Measurements from ENCODE around the gene F13A1.

Gene F13A1

GRCh38 chr6:6319952-6320811 is at the start of gene F13A1:
TSS of gene F13A1 (minus strand) at chr6:6320662. CDS start at chr6:6318664, 1,998 bp downstream.
- no peak for DNase-seq (ENCODE audit: low spot score)

GRCh38 chr6:6368684-6369052 is 48.2 kb upstream of the F13A1 start:
- DNase-seq (ENCODE audit: low spot score), result no peak

GRCh38 chr6:6368040-6368683 is 47.7 kb upstream of the F13A1 start:
- DNase-seq (ENCODE audit: low spot score), result no peak

- no peak for DNase-seq (ENCODE audit: low spot score)
Measured at GRCh38 chr6:6366803-6367202, 46.3 kb upstream of the F13A1 start.

GRCh38 chr6:6365242-6365641 is 44.8 kb upstream of the F13A1 start:
- no peak for DNase-seq (ENCODE audit: low spot score)

GRCh38 chr6:6362056-6362840 is 41.8 kb upstream of the F13A1 start:
- no peak for DNase-seq (ENCODE audit: low spot score)

- no peak for DNase-seq (ENCODE audit: low spot score)
Measured at GRCh38 chr6:6357530-6357929, 37.1 kb upstream of the F13A1 start.

- DNase-seq (ENCODE audit: low spot score), result no peak
Measured at GRCh38 chr6:6357032-6357431, 36.6 kb upstream of the F13A1 start.

- no peak for DNase-seq (ENCODE audit: low spot score)
Measured at GRCh38 chr6:6352772-6353171, 32.3 kb upstream of the F13A1 start.

GRCh38 chr6:6351511-6352025 is 31.1 kb upstream of the F13A1 start:
- DNase-seq (ENCODE audit: low spot score), result no peak

GRCh38 chr6:6350696-6351095 is 30.2 kb upstream of the F13A1 start:
- DNase-seq (ENCODE audit: low spot score), result no peak

GRCh38 chr6:6348256-6348655 is 27.8 kb upstream of the F13A1 start:
- DNase-seq (ENCODE audit: low spot score), result no peak

GRCh38 chr6:6346427-6347023 is 26.1 kb upstream of the F13A1 start:
- DNase-seq (ENCODE audit: low spot score), result no peak

- DNase-seq (ENCODE audit: low spot score), result no peak
Measured at GRCh38 chr6:6333501-6333900, 13.0 kb upstream of the F13A1 start.

GRCh38 chr6:6332811-6333244 is 12.4 kb upstream of the F13A1 start:
- DNase-seq (ENCODE audit: low spot score), result no peak

GRCh38 chr6:6331946-6332601 is 11.6 kb upstream of the F13A1 start:
- no peak for DNase-seq (ENCODE audit: low spot score)

- no peak for DNase-seq (ENCODE audit: low spot score)
Measured at GRCh38 chr6:6331393-6331792, 10.9 kb upstream of the F13A1 start.

GRCh38 chr6:6330407-6330806 is 9.9 kb upstream of the F13A1 start:
- DNase-seq (ENCODE audit: low spot score), result no peak

GRCh38 chr6:6328451-6328850 is 8.0 kb upstream of the F13A1 start:
- DNase-seq (ENCODE audit: low spot score), result no peak

GRCh38 chr6:6323352-6323751 is 2.9 kb upstream of the F13A1 start:
- no peak for DNase-seq (ENCODE audit: low spot score)

GRCh38 chr6:6320901-6321300 is 439 bp upstream of the F13A1 start:
- no peak for DNase-seq (ENCODE audit: low spot score)
